Fibroblast of lung (primary cell): ENCODE data around the gene MYO7A.

Source experiments
- EZH2 ChIP-seq: IDR thresholded peaks from 2 replicates; pipeline ENCODE4 v1.5.1; 2012; ENCODE audit warnings: low read length, control low read depth, mild to moderate bottlenecking; ENCODE audit errors: missing control alignments
- TF ChIP-seq, protein P1 (sequence below), 2 donors: IDR thresholded peaks in 1 of 2; conservative IDR thresholded peaks in 1 of 2; 1 replicate in 1 of 2; 2 replicates in 1 of 2; pipeline ENCODE4 v1.5.1; 2011 to 2012; ENCODE audit warnings: low read length in 2 of 2, control low read depth in 1 of 2, inconsistent platforms in 1 of 2, low read depth in 1 of 2, mild to moderate bottlenecking in 1 of 2

- TF ChIP-seq, protein P1, sequence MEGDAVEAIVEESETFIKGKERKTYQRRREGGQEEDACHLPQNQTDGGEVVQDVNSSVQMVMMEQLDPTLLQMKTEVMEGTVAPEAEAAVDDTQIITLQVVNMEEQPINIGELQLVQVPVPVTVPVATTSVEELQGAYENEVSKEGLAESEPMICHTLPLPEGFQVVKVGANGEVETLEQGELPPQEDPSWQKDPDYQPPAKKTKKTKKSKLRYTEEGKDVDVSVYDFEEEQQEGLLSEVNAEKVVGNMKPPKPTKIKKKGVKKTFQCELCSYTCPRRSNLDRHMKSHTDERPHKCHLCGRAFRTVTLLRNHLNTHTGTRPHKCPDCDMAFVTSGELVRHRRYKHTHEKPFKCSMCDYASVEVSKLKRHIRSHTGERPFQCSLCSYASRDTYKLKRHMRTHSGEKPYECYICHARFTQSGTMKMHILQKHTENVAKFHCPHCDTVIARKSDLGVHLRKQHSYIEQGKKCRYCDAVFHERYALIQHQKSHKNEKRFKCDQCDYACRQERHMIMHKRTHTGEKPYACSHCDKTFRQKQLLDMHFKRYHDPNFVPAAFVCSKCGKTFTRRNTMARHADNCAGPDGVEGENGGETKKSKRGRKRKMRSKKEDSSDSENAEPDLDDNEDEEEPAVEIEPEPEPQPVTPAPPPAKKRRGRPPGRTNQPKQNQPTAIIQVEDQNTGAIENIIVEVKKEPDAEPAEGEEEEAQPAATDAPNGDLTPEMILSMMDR (conservative IDR thresholded peaks at IDR 0.05 in 1 of 2, IDR thresholded peaks at IDR 0.05 in 1 of 2; ENCODE audit: low read depth in 1 of 2, low read length in 2 of 2): no peak
- no peak for TF ChIP-seq EZH2
These were observed 39.1 kb downstream of the MYO7A start for GRCh38 chr11:77167111-77167626.
